IPS-NIHi7 (cell line): ENCODE data around the gene ASCL3.
"Not testable (repeated sequence)": the region's sequence is repeated elsewhere in the genome, so short reads cannot be mapped to it uniquely, and the experiment has no call there.

Source experiments
- DNase-seq: peaks from one replicate; pipeline ENCODE4 v3.0.0; 2012; ENCODE audit warnings: mixed read lengths; ENCODE audit errors: extremely low spot score

Gene ASCL3

DNA sequence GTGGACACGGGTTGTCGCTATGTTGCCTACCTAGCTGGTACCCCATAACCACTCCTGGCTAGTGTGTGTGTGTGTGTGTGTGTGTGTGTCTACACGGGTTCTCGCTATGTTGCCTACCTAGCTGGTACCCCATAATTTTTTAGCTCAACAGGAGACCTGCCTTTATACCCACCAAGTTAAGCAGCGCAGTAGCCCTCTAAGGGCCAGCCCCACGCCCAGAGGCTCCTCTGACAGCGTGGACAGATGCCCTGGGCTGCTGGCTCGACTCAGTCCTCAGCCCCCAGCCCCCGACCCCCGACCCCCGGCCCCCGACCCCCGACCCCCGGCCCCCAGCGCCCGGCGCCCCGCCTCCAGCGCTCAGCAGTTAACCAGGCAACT lies 32.2 kb downstream of the ASCL3 start:
- no peak for DNase-seq

DNA sequence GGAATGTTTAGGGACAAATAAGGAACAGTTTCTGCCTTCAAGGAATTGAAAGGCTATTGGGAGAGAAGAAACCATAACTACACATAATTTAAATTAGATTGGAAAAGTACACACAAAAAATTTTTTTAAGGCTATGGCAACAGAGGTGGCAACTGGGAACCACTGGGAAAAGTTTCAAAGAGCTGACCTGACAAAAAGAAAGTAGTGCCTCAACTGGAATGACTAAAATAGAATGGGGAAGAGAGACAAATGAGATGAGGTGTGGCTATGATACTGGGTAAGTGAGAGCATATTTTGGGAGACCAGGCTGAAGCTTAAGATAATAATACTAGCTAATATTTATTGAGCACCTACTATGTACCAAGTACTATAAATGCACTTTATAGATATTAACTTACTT lies 34.7 kb downstream of the ASCL3 start:
- DNase-seq = no peak

GRCh38 chr11:8907116-8907515 lies 35.7 kb downstream of the ASCL3 start:
- no peak for DNase-seq

DNA sequence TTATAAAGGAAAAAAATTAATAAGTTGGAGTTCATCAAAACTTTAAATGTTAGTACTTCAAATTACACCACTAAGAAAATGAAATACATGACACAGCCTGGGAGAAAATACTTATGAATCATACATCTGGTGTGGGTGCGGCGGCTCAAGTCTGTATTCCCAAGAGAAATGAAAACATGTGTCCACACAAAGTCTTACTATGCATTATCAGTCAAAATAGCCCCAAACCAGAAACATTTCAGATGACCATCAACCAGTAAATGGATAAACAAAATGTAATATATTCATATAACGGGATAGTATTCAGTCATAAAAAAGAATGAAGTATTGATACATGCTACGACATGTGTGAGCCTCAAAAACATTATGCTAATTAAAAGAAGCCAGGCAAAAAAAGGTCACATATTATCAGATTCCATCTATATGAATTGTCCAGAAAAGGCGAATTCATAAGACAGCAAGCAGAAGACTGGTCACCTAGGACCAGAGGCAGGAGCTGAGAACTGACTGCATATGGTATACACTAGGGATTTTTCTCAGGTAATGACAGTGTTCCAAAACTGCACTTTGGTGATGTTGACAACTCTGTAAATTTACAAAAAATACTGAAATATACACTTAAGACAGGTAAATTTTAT lies 37.2 kb downstream of the ASCL3 start:
- DNase-seq = no peak

DNA sequence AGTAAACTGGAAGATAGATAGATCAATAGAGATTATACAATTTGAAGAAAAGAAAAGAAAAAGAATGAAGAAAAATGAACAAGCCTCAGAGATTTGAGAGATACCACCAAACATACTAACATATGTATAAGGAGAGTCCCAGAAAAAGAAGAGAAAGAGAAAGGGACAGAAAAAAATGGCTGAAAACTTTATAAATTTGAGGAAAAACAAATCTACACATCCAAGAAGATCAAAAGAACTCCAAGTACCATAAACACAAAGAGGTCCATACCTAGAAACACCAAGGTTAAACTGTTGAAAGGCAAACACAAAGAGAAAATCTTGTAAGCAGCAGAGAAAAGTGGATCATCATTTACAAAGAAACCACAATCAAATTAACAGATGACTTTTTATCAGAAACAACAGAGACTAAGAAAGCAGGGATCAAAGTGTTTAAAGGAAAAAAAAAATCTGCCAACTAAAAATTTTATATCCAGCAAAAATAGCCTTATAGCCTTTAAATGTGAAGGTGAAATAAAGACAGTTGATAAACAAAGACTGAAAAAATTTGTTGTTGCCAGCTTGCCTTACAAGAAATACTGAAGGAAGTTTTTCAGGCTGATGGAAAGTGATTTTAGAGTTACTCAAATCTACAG lies 43.6 kb downstream of the ASCL3 start:
- no peak for DNase-seq

- not testable (repeated sequence) for DNase-seq
Observed at GRCh38 chr11:8891185-8891584, 51.6 kb downstream of the ASCL3 start.
